Smooth muscle cell (in vitro differentiated cells): Measurements from ENCODE around the gene EYA2. TPM values are rescaled to one million over a fixed set of nuclear protein-coding genes. Genes with fewer than 3 reads are reported as not detected.

Experiments
- DNase-seq: peaks from one replicate; lab custom pipeline; 2025; ENCODE audit not compliant: unreplicated experiment; lab: John Stamatoyannopoulos, UW
- H2AFZ ChIP-seq: fragments of 200-600 bp; sonication (generic); 2 replicates; pipeline ENCODE4 v1.6.0; 2016; ENCODE audit warnings: antibody characterized with exemption, low read depth, mild to moderate bottlenecking
- H3F3A ChIP-seq: fragments of 200-600 bp; sonication (generic); 2 replicates; pipeline ENCODE4 v1.6.0; 2017; ENCODE audit warnings: antibody characterized with exemption, low read depth
- H3K27ac ChIP-seq: fragments of 200-600 bp; sonication (generic); 2 replicates; pipeline ENCODE4 v1.5.1; 2016; ENCODE audit warnings: low read depth, mild to moderate bottlenecking
- H3K27me3 ChIP-seq: fragments of 200-600 bp; sonication (generic); 2 replicates; pipeline ENCODE4 v1.6.1; 2016; ENCODE audit warnings: low read depth, mild to moderate bottlenecking
- H3K36me3 ChIP-seq: fragments of 200-600 bp; sonication (generic); 2 replicates; pipeline ENCODE4 v1.5.1; 2016; ENCODE audit warnings: low read depth
- H3K4me1 ChIP-seq: fragments of 200-600 bp; sonication (generic); 2 replicates; pipeline ENCODE4 v1.5.1; 2016; ENCODE audit warnings: low read depth
- H3K4me2 ChIP-seq: fragments of 200-600 bp; sonication (generic); 2 replicates; pipeline ENCODE4 v1.6.0; 2016; ENCODE audit warnings: mild to moderate bottlenecking
- H3K4me3 ChIP-seq: fragments of 200-600 bp; sonication (generic); 2 replicates; pipeline ENCODE4 v1.5.1; 2016; ENCODE audit warnings: mild to moderate bottlenecking
- H3K79me2 ChIP-seq: fragments of 200-600 bp; sonication (generic); 2 replicates; pipeline ENCODE4 v1.6.0; 2016; ENCODE audit warnings: low read depth, mild to moderate bottlenecking
- H3K9ac ChIP-seq: fragments of 200-600 bp; sonication (generic); 2 replicates; pipeline ENCODE4 v1.6.0; 2016; ENCODE audit warnings: low read depth
- H3K9me3 ChIP-seq: fragments of 200-600 bp; sonication (generic); replicated peaks from 2 replicates; pipeline ENCODE4 v1.5.1; 2016; ENCODE audit warnings: low read depth
- H4K20me1 ChIP-seq: fragments of 200-600 bp; sonication (generic); 2 replicates; pipeline ENCODE4 v1.6.0; 2016; ENCODE audit warnings: low read depth
- WGBS: methylation state at CpG from one replicate; pipeline ENCODE4 v1.1.7; 2016; ENCODE audit warnings: low lambda C conversion rate; 5-methylcytosine and 5-hydroxymethylcytosine counted together
- polyA plus RNA-seq: library from polyadenylated mRNA; unstranded; fragments of >200 nt; fragmentation: Nextera tagmentation; extraction: Ambion mirVana; gene quantifications from 2 replicates; pipeline ENCODE4 v1.2.1, GENCODE V29; 2016
- total RNA-seq: library from RNA; depleted of rRNA; stranded (reverse); fragments of >200 nt; gene quantifications from 2 replicates; pipeline ENCODE4 v1.2.3, GENCODE V29; 2014
- TF ChIP-seq, protein P1 (sequence below): fragments of 200-600 bp; sonication (generic); IDR thresholded peaks from 2 replicates; pipeline ENCODE4 v1.5.1; 2017; ENCODE audit warnings: borderline replicate concordance, mild to moderate bottlenecking, antibody characterized with exemption; ENCODE audit not compliant: insufficient read depth, poor library complexity, severe bottlenecking

The EYA2 gene
- total and polyA plus RNA-seq, 2 experiments from 2014 or later: 0.98 to 1.3 TPM

GRCh38 chr20:47111576-47111975 is 216.9 kb downstream of the EYA2 start:
- Histone ChIP-seq H3K4me2 (no peak overlapping the region), H3K79me2 (no peaks in the 10 kb centered on the region), H3K4me1 (no peaks in the 10 kb centered on the region), H2AFZ (no peak overlapping the region), H3K27me3 (no peaks in the 10 kb centered on the region), H3F3A (no peaks in the 10 kb centered on the region), H3K4me3 (no peak overlapping the region), H3K9me3 (no peaks in the 10 kb centered on the region), H3K36me3 (no peaks in the 10 kb centered on the region), H3K27ac (no peak overlapping the region), H4K20me1 (no peaks in the 10 kb centered on the region), H3K9ac (no peak overlapping the region)
- DNase-seq: no peak
- WGBS: 76% methylated on average over 5 of the region's 5 CpGs
- TF ChIP-seq, protein P1, sequence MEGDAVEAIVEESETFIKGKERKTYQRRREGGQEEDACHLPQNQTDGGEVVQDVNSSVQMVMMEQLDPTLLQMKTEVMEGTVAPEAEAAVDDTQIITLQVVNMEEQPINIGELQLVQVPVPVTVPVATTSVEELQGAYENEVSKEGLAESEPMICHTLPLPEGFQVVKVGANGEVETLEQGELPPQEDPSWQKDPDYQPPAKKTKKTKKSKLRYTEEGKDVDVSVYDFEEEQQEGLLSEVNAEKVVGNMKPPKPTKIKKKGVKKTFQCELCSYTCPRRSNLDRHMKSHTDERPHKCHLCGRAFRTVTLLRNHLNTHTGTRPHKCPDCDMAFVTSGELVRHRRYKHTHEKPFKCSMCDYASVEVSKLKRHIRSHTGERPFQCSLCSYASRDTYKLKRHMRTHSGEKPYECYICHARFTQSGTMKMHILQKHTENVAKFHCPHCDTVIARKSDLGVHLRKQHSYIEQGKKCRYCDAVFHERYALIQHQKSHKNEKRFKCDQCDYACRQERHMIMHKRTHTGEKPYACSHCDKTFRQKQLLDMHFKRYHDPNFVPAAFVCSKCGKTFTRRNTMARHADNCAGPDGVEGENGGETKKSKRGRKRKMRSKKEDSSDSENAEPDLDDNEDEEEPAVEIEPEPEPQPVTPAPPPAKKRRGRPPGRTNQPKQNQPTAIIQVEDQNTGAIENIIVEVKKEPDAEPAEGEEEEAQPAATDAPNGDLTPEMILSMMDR: no peak

GRCh38 chr20:47113362-47114109 is 218.9 kb downstream of the EYA2 start:
- no peak overlapping the region for H3K9ac ChIP-seq
- no peaks in the 10 kb centered on the region for H3K79me2 ChIP-seq
- 58% methylated on average over 5 of the region's 5 CpGs for WGBS
- TF ChIP-seq, protein P1: no peak
- H3F3A ChIP-seq: no peaks in the 10 kb centered on the region
- no peak for DNase-seq
- H3K9me3 ChIP-seq: no peaks in the 10 kb centered on the region
- H3K4me1 ChIP-seq: peaks cover 14% of the 10 kb centered on the region
- no peaks in the 10 kb centered on the region for H4K20me1 ChIP-seq
- peak overlapping the region; percentile 36 for H3K4me2 ChIP-seq
- no peaks in the 10 kb centered on the region for H3K27me3 ChIP-seq
- H2AFZ ChIP-seq: no peak overlapping the region
- H3K36me3 ChIP-seq: no peaks in the 10 kb centered on the region
- H3K4me3 ChIP-seq: no peak overlapping the region
- H3K27ac ChIP-seq: peak overlapping the region; percentile 72

DNA sequence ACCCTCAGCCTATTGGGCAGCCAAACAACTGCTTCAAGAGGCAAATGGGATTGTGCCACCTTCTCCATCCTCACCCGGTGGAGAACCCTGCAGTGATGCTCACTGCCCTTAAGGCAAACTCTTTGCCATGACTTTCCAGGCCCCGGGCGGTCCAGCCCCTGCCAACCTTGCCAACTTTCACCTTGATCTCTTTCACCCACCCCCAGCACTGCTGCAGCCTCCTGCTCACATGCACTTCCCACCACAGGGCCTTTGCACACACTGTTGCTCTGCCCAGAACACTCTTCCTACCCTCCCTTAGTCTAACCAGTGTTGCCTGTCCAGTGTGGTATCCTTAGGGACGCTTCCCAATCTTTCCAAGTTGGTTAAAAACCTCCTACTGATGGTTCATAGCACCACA is 221.1 kb downstream of the EYA2 start:
- no peaks in the 10 kb centered on the region for H3F3A ChIP-seq
- H3K9ac ChIP-seq: no peak overlapping the region
- no peak overlapping the region for H3K4me2 ChIP-seq
- TF ChIP-seq, protein P1: no peak
- H3K36me3 ChIP-seq: no peaks in the 10 kb centered on the region
- 90% methylated on average over 4 of the region's 4 CpGs for WGBS
- DNase-seq: no peak
- H3K79me2 ChIP-seq: no peaks in the 10 kb centered on the region
- H3K4me1 ChIP-seq: peaks cover 22% of the 10 kb centered on the region
- no peaks in the 10 kb centered on the region for H3K27me3 ChIP-seq
- no peaks in the 10 kb centered on the region for H3K9me3 ChIP-seq
- no peak overlapping the region for H3K27ac ChIP-seq
- no peaks in the 10 kb centered on the region for H4K20me1 ChIP-seq
- no peak overlapping the region for H3K4me3 ChIP-seq
- no peak overlapping the region for H2AFZ ChIP-seq

DNA sequence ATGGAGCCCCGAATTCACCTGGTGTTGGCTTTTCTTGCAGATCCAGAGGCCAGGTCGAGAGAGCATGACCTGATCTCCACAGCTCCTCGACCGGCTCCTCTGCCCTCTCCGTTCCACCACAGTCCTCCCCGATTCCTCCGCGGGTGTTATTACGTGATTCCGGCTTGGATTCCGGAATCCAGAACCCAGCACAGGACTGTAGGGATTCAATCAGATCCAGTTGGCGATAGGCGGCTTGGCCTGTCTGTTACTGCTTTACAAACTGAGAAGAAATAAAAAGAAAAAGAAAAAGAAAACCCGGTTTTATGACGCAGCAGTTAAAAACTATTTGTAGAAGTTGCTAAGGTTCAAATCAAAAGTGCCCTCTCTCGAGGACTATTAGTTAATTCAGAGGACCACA is 222.7 kb downstream of the EYA2 start:
- Histone ChIP-seq H3K79me2 (no peaks in the 10 kb centered on the region), H3F3A (no peaks in the 10 kb centered on the region), H3K36me3 (no peaks in the 10 kb centered on the region), H3K4me3 (no peak overlapping the region), H3K9ac (no peak overlapping the region), H3K4me2 (peak overlapping the region; percentile 46), H3K27me3 (no peaks in the 10 kb centered on the region), H2AFZ (no peak overlapping the region), H3K27ac (no peak overlapping the region), H4K20me1 (no peaks in the 10 kb centered on the region), H3K9me3 (no peaks in the 10 kb centered on the region), H3K4me1 (peaks cover 22% of the 10 kb centered on the region)
- TF ChIP-seq, protein P1: no peak
- no peak for DNase-seq
- 94% methylated on average over 16 of the region's 16 CpGs for WGBS
